K562 (cell line): ENCODE results near the gene ILF2. TPM values are rescaled to one million over a fixed set of nuclear protein-coding genes. Genes with fewer than 3 reads are reported as not detected.

Experiments used
- BRF1 ChIP-seq: IDR thresholded peaks from 3 replicates; pipeline ENCODE4 v1.6.1; 2011; ENCODE audit warnings: borderline replicate concordance, mild to moderate bottlenecking; ENCODE audit not compliant: insufficient read length; ENCODE audit errors: extremely low read depth
- DDX20 ChIP-seq: fragments of 450-650 bp; IDR thresholded peaks from 2 replicates; pipeline ENCODE4 v1.6.1; 2016; ENCODE audit warnings: missing genetic modification characterization, low read depth, mild to moderate bottlenecking, missing compliant biosample characterization, moderate library complexity
- DPF2 ChIP-seq: fragments of 450-650 bp; IDR thresholded peaks from 2 replicates; pipeline ENCODE4 v1.6.1; 2016
- KDM1A ChIP-seq, 2 experiments: fragments of 450-650 bp; IDR thresholded peaks; 2 replicates each; pipeline ENCODE4 v1.6.1; 2016; ENCODE audit warnings: mild to moderate bottlenecking in 2 of 2
- NFE2L1 ChIP-seq: fragments of 450-650 bp; IDR thresholded peaks from 2 replicates; pipeline ENCODE4 v1.6.1; 2016; ENCODE audit warnings: missing genetic modification characterization, low read depth, mild to moderate bottlenecking, missing compliant biosample characterization, moderate library complexity, borderline replicate concordance
- NR2C1 ChIP-seq, 2 experiments: fragments of 450-650 bp; IDR thresholded peaks; 2 replicates each; pipeline ENCODE4 v1.6.1; 2017; ENCODE audit warnings: mild to moderate bottlenecking in 2 of 2, antibody characterized with exemption in 1 of 2, inconsistent platforms in 1 of 2, missing compliant biosample characterization in 1 of 2, missing genetic modification characterization in 1 of 2
- PHF8 ChIP-seq: fragments of 200-600 bp; sonication (generic); IDR thresholded peaks from 2 replicates; pipeline ENCODE4 v1.6.1; 2012; ENCODE audit warnings: mixed run types, mild to moderate bottlenecking, inconsistent platforms, low read length, moderate library complexity, borderline replicate concordance
- RB1 ChIP-seq: fragments of 450-650 bp; IDR thresholded peaks from 2 replicates; pipeline ENCODE4 v1.6.1; 2017; ENCODE audit warnings: low read depth, mild to moderate bottlenecking
- SMC3 ChIP-seq: conservative IDR thresholded peaks from 2 replicates; pipeline ENCODE4 v1.6.1; 2011; ENCODE audit warnings: low read depth, low read length, improper control_type of control experiment; ENCODE audit not compliant: insufficient read depth
- SNIP1 ChIP-seq: fragments of 450-650 bp; IDR thresholded peaks from 2 replicates; pipeline ENCODE4 v1.7.1; 2017; ENCODE audit warnings: low read depth, mild to moderate bottlenecking
- ZNF780A ChIP-seq: fragments of 250-450 bp; sonication (Bioruptor Pico); IDR thresholded peaks from 2 replicates; pipeline ENCODE4 v1.5.0; 2021; ENCODE audit warnings: mild to moderate bottlenecking
- ZSCAN32 ChIP-seq: fragments of 450-650 bp; formaldehyde crosslinking; IDR thresholded peaks from 2 replicates; pipeline ENCODE4 v1.4.0; 2020; ENCODE audit warnings: mild to moderate bottlenecking, moderate library complexity
- polyA plus RNA-seq, 8 experiments: library from polyadenylated mRNA; depleted of rRNA in 4 of 8; stranded (reverse) in 5 of 8; unstranded in 3 of 8; fragments of >200 nt; fragmentation: Nextera tagmentation in 2 of 8; fragmentation: Illumina TruSeq in 1 of 8; extraction: Ambion mirVana in 2 of 8; extraction: Trizol in 1 of 8; gene quantifications; 2 replicates each; pipeline versions ENCODE4 v1.2.1 to v1.2.3, GENCODE V29; 2011 to 2014; ENCODE audit warnings: inconsistent platforms in 1 of 8, missing spikeins in 1 of 8
- total RNA-seq, 7 experiments: library from RNA; depleted of rRNA in 6 of 7; stranded (reverse); fragments of >200 nt in 6 of 7; fragmentation: Illumina TruSeq in 2 of 7; extraction: Trizol in 2 of 7; gene quantifications; 2 replicates each; pipeline versions ENCODE4 v1.2.1 to v1.2.3, GENCODE V29; 2011 to 2021; ENCODE audit warnings: low replicate concordance in 1 of 7
- TF ChIP-seq, protein P1 (sequence below), 2 experiments: fragments of 450-650 bp; IDR thresholded peaks; 2 replicates each; pipeline ENCODE4 v1.6.1; 2016
- TF ChIP-seq, protein P2 (sequence below): sonication (generic); formaldehyde crosslinking; IDR thresholded peaks from 2 replicates; pipeline ENCODE4 v1.8.0; 2023; ENCODE audit warnings: missing genetic modification reagents, mild to moderate bottlenecking, borderline replicate concordance
- TF ChIP-seq, protein P3 (sequence below): fragments of 250-450 bp; sonication (Bioruptor Pico); IDR thresholded peaks from 2 replicates; pipeline ENCODE4 v1.5.0; 2022; ENCODE audit warnings: mild to moderate bottlenecking

Gene ILF2
- total and polyA plus RNA-seq, 9 of the 15 experiments (the other 6 are each of a cell fraction or from before 2014, with no cell fraction given), result 282 to 726 (median 474) TPM

DNA sequence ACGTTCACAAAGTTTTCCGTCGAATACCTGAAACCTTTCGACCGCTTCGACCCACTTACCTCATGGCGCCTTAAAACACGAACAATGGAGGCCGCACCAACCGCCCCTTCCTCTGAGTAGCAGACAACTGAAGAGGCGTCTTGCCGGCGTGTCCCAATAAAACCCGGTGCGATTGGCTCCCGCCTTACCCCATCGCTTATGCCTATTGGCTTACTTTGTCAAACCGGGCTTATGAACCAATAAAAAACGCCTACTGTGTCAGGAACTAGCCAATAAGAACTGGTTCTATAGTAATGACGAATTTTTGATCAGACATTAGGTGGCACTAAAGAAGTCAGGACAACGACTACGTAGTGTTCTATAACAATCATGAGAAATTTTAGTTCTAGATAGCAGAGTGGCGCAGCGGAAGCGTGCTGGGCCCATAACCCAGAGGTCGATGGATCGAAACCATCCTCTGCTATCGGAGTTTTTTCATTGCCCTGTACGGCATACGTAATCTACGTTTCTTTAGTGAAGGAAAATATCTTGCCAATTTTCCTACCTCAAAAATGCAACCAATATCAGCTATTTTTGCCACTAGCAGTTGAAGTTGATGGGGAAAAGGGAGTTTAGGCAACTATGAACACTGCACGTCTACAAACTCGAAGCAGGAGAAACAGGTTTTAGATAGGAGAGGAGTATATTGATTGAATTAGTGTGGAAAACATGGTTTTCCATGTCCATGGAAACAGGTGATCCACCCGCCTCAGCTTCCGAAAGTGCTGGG is at the start of gene ILF2 (continued):
- TF ChIP-seq, protein P1, sequence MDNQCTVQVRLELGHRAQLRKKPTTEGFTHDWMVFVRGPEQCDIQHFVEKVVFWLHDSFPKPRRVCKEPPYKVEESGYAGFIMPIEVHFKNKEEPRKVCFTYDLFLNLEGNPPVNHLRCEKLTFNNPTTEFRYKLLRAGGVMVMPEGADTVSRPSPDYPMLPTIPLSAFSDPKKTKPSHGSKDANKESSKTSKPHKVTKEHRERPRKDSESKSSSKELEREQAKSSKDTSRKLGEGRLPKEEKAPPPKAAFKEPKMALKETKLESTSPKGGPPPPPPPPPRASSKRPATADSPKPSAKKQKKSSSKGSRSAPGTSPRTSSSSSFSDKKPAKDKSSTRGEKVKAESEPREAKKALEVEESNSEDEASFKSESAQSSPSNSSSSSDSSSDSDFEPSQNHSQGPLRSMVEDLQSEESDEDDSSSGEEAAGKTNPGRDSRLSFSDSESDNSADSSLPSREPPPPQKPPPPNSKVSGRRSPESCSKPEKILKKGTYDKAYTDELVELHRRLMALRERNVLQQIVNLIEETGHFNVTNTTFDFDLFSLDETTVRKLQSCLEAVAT (IDR thresholded peaks at IDR 0.05), result peak; percentile 16 to 77; a peak in 1 of 4 replicates
- TF ChIP-seq, protein P2, sequence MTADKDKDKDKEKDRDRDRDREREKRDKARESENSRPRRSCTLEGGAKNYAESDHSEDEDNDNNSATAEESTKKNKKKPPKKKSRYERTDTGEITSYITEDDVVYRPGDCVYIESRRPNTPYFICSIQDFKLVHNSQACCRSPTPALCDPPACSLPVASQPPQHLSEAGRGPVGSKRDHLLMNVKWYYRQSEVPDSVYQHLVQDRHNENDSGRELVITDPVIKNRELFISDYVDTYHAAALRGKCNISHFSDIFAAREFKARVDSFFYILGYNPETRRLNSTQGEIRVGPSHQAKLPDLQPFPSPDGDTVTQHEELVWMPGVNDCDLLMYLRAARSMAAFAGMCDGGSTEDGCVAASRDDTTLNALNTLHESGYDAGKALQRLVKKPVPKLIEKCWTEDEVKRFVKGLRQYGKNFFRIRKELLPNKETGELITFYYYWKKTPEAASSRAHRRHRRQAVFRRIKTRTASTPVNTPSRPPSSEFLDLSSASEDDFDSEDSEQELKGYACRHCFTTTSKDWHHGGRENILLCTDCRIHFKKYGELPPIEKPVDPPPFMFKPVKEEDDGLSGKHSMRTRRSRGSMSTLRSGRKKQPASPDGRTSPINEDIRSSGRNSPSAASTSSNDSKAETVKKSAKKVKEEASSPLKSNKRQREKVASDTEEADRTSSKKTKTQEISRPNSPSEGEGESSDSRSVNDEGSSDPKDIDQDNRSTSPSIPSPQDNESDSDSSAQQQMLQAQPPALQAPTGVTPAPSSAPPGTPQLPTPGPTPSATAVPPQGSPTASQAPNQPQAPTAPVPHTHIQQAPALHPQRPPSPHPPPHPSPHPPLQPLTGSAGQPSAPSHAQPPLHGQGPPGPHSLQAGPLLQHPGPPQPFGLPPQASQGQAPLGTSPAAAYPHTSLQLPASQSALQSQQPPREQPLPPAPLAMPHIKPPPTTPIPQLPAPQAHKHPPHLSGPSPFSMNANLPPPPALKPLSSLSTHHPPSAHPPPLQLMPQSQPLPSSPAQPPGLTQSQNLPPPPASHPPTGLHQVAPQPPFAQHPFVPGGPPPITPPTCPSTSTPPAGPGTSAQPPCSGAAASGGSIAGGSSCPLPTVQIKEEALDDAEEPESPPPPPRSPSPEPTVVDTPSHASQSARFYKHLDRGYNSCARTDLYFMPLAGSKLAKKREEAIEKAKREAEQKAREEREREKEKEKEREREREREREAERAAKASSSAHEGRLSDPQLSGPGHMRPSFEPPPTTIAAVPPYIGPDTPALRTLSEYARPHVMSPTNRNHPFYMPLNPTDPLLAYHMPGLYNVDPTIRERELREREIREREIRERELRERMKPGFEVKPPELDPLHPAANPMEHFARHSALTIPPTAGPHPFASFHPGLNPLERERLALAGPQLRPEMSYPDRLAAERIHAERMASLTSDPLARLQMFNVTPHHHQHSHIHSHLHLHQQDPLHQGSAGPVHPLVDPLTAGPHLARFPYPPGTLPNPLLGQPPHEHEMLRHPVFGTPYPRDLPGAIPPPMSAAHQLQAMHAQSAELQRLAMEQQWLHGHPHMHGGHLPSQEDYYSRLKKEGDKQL (CRISPR knock-in tag), result no peak
- TF ChIP-seq, protein P3, sequence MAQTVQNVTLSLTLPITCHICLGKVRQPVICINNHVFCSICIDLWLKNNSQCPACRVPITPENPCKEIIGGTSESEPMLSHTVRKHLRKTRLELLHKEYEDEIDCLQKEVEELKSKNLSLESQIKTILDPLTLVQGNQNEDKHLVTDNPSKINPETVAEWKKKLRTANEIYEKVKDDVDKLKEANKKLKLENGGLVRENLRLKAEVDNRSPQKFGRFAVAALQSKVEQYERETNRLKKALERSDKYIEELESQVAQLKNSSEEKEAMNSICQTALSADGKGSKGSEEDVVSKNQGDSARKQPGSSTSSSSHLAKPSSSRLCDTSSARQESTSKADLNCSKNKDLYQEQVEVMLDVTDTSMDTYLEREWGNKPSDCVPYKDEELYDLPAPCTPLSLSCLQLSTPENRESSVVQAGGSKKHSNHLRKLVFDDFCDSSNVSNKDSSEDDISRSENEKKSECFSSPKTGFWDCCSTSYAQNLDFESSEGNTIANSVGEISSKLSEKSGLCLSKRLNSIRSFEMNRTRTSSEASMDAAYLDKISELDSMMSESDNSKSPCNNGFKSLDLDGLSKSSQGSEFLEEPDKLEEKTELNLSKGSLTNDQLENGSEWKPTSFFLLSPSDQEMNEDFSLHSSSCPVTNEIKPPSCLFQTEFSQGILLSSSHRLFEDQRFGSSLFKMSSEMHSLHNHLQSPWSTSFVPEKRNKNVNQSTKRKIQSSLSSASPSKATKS (CRISPR knock-in tag), result no peak
- TF ChIP-seq RB1, result peak; percentile 30; the same call in 1 of the 2 replicates
- no peak; the same call in 1 of the 2 replicates for TF ChIP-seq DPF2
- no peak for TF ChIP-seq SNIP1
- TF ChIP-seq BRF1, result peak; percentile 67
- no peak for TF ChIP-seq SMC3
- no peak for TF ChIP-seq DDX20 (tag)
- peak; percentile 80; the same call in 1 of the 2 replicates for TF ChIP-seq PHF8
- TF ChIP-seq ZSCAN32, result no peak
- no peak for TF ChIP-seq KDM1A (IDR thresholded peaks at IDR 0.05)
- TF ChIP-seq ZNF780A (CRISPR knock-in tag), result no peak
- no peak for TF ChIP-seq NFE2L1 (tag)
- no peak for TF ChIP-seq NR2C1 (IDR thresholded peaks at IDR 0.05)
- TF ChIP-seq NR2C1 (tag; IDR thresholded peaks at IDR 0.05), result peak; percentile 37; the same call in 1 of the 2 replicates
